Neural cell (in vitro differentiated cells): ENCODE measurements around the gene CRACDL.

Source experiments
- CTCF ChIP-seq: fragments of 450-650 bp; IDR thresholded peaks from 2 replicates; pipeline ENCODE4 v1.5.1; 2014; ENCODE audit warnings: antibody characterized with exemption, mild to moderate bottlenecking, moderate library complexity; ENCODE audit not compliant: poor library complexity, severe bottlenecking
- EP300 ChIP-seq: fragments of 450-650 bp; conservative IDR thresholded peaks from 2 replicates; pipeline ENCODE4 v1.6.1; 2014; ENCODE audit warnings: antibody characterized with exemption, mild to moderate bottlenecking, moderate library complexity; ENCODE audit not compliant: poor library complexity, severe bottlenecking
- EZH2 ChIP-seq: fragments of 200-600, 300-800 bp; shearing (Covaris generic), sonication (generic); IDR thresholded peaks from 2 replicates; pipeline ENCODE4 v1.6.1; 2014; ENCODE audit warnings: antibody characterized with exemption, low read length, borderline replicate concordance, mild to moderate bottlenecking; ENCODE audit not compliant: insufficient read depth, poor library complexity, severe bottlenecking
- MXI1 ChIP-seq: fragments of 450-650 bp; conservative IDR thresholded peaks from 2 replicates; pipeline ENCODE4 v1.6.1; 2014; ENCODE audit warnings: antibody characterized with exemption, mild to moderate bottlenecking; ENCODE audit not compliant: poor library complexity, severe bottlenecking
- POLR2AphosphoS5 ChIP-seq: IDR thresholded peaks from 2 replicates; pipeline ENCODE4 v1.6.1; 2012
- RAD21 ChIP-seq: fragments of 450-650 bp; conservative IDR thresholded peaks from 2 replicates; pipeline ENCODE4 v1.6.1; 2014; ENCODE audit warnings: antibody characterized with exemption, mild to moderate bottlenecking, moderate library complexity
- REST ChIP-seq: IDR thresholded peaks from 2 replicates; pipeline ENCODE4 v1.6.1; 2012; ENCODE audit warnings: borderline replicate concordance
- SMC3 ChIP-seq: fragments of 450-650 bp; conservative IDR thresholded peaks from 2 replicates; pipeline ENCODE4 v1.6.1; 2014; ENCODE audit warnings: antibody characterized with exemption, mild to moderate bottlenecking, moderate library complexity; ENCODE audit not compliant: poor library complexity
- TAF1 ChIP-seq: IDR thresholded peaks from 2 replicates; pipeline ENCODE4 v1.6.1; 2012; ENCODE audit warnings: low read depth

- TF ChIP-seq CTCF (no peak), POLR2AphosphoS5 (no peak), REST (no peak), TAF1 (no peak), EP300 (no peak), RAD21 (no peak), EZH2 (no peak), SMC3 (no peak), MXI1 (no peak)
Observed at GRCh38 chr2:98891591-98891990, 44.4 kb downstream of the CRACDL start.
